Astrocyte (in vitro differentiated cells and primary cell): ENCODE measurements around the gene HS6ST3. TPM values are rescaled to one million over a fixed set of nuclear protein-coding genes. Genes with fewer than 3 reads are reported as not detected.

Experiments used
- DNase-seq: peaks from one replicate; pipeline ENCODE4 v3.0.0-alpha.2; 2010; ENCODE audit warnings: low read depth
- FAIRE-seq: peaks from 2 replicates; lab custom pipeline; 2011; peaks lifted over from hg19 to GRCh38; lab: Jason Lieb, UNC
- H2AFZ ChIP-seq: 2 replicates; pipeline ENCODE4 v1.6.0; 2012; ENCODE audit warnings: low read depth, low read length, inconsistent platforms
- H3K27ac ChIP-seq: 2 replicates; pipeline ENCODE4 v1.5.1; 2011; ENCODE audit warnings: low read depth, low read length, inconsistent platforms
- H3K27me3 ChIP-seq: 2 replicates; pipeline ENCODE4 v1.6.0; 2011; ENCODE audit warnings: low read length, inconsistent platforms; ENCODE audit not compliant: insufficient read depth
- H3K36me3 ChIP-seq: 2 replicates; pipeline ENCODE4 v1.5.1; 2011; ENCODE audit warnings: low read length, inconsistent platforms; ENCODE audit not compliant: insufficient read depth
- H3K4me1 ChIP-seq: 2 replicates; pipeline ENCODE4 v1.5.1; 2011; ENCODE audit warnings: low read length, inconsistent platforms; ENCODE audit not compliant: insufficient read depth
- H3K4me2 ChIP-seq: 2 replicates; pipeline ENCODE4 v1.6.0; 2012; ENCODE audit warnings: low read length, inconsistent platforms
- H3K4me3 ChIP-seq: 2 replicates; pipeline ENCODE4 v1.5.1; 2011; ENCODE audit warnings: low read depth, mild to moderate bottlenecking, low read length, inconsistent platforms; ENCODE audit not compliant: insufficient read depth
- H3K79me2 ChIP-seq: 2 replicates; pipeline ENCODE4 v1.6.0; 2012; ENCODE audit warnings: mild to moderate bottlenecking, low read length, inconsistent platforms; ENCODE audit not compliant: insufficient read depth
- H3K9ac ChIP-seq: 2 replicates; pipeline ENCODE4 v1.6.0; 2012; ENCODE audit warnings: mild to moderate bottlenecking, low read length, inconsistent platforms
- H3K9me3 ChIP-seq: 2 replicates; pipeline ENCODE4 v1.5.1; 2012; ENCODE audit warnings: low read depth, mild to moderate bottlenecking, low read length, inconsistent platforms; ENCODE audit not compliant: insufficient read depth
- H4K20me1 ChIP-seq: 2 replicates; pipeline ENCODE4 v1.6.0; 2012; ENCODE audit warnings: low read length, inconsistent platforms; ENCODE audit not compliant: insufficient read depth
- H3K27ac Mint-ChIP-seq: one replicate; pipeline ENCODE4 v1.8.0; 2021; ENCODE audit warnings: mild to moderate bottlenecking, mixed read lengths; ENCODE audit not compliant: unreplicated experiment
- H3K27me3 Mint-ChIP-seq: one replicate; pipeline ENCODE4 v1.8.0; 2021; ENCODE audit warnings: low read depth, mixed read lengths; ENCODE audit not compliant: unreplicated experiment
- H3K36me3 Mint-ChIP-seq: one replicate; pipeline ENCODE4 v1.8.0; 2021; ENCODE audit warnings: low read depth, mixed read lengths; ENCODE audit not compliant: unreplicated experiment
- H3K4me1 Mint-ChIP-seq: one replicate; pipeline ENCODE4 v1.8.0; 2021; ENCODE audit warnings: low read depth, mixed read lengths; ENCODE audit not compliant: unreplicated experiment
- H3K4me3 Mint-ChIP-seq: one replicate; pipeline ENCODE4 v1.8.0; 2021; ENCODE audit warnings: mild to moderate bottlenecking, moderate library complexity, mixed read lengths; ENCODE audit not compliant: unreplicated experiment
- H3K9me3 Mint-ChIP-seq: one replicate; pipeline ENCODE4 v1.8.0; 2021; ENCODE audit warnings: mild to moderate bottlenecking, mixed read lengths; ENCODE audit not compliant: unreplicated experiment
- EZH2 ChIP-seq: IDR thresholded peaks from 2 replicates; pipeline ENCODE4 v1.6.1; 2012; ENCODE audit warnings: mild to moderate bottlenecking, low read length, inconsistent platforms; ENCODE audit not compliant: insufficient read depth
- total RNA-seq: library from RNA; stranded (reverse); gene quantifications from 2 replicates; pipeline ENCODE4 v1.2.1, GENCODE V29; 2021
- TF ChIP-seq, protein P1 (sequence below): IDR thresholded peaks from 2 replicates; pipeline ENCODE4 v1.5.1; 2011; ENCODE audit warnings: low read depth, mild to moderate bottlenecking, inconsistent platforms, low read length, moderate library complexity; ENCODE audit not compliant: insufficient read depth

HS6ST3 gene
- total RNA-seq, 1 donor from 2014 or later, result 0.07 TPM

DNA sequence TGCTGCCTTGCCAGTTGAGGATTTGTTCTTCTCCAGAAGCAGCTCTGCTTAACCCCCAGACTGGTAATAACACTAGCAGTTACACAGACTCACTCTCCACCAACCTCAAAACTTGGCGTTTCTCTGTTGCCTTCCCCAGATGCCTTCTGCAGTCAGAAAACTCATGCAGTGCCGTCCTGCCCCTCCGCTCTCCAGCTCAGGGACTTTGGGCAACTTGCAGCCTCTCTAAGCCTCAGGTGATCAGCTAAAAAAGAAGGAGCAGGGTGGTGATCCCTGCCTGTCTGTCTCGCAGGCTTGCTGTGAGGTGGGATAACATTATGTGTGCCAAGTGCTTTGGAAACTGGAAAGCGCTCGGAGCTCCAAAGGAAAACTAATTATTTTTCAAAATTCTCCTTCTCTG is 391.6 kb downstream of the HS6ST3 start:
- no peak overlapping the region for H3K4me2 ChIP-seq
- no peaks in the 10 kb centered on the region for H3K9me3 ChIP-seq
- no peaks in the 10 kb centered on the region for H3K36me3 Mint-ChIP-seq
- TF ChIP-seq, protein P1, sequence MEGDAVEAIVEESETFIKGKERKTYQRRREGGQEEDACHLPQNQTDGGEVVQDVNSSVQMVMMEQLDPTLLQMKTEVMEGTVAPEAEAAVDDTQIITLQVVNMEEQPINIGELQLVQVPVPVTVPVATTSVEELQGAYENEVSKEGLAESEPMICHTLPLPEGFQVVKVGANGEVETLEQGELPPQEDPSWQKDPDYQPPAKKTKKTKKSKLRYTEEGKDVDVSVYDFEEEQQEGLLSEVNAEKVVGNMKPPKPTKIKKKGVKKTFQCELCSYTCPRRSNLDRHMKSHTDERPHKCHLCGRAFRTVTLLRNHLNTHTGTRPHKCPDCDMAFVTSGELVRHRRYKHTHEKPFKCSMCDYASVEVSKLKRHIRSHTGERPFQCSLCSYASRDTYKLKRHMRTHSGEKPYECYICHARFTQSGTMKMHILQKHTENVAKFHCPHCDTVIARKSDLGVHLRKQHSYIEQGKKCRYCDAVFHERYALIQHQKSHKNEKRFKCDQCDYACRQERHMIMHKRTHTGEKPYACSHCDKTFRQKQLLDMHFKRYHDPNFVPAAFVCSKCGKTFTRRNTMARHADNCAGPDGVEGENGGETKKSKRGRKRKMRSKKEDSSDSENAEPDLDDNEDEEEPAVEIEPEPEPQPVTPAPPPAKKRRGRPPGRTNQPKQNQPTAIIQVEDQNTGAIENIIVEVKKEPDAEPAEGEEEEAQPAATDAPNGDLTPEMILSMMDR, result no peak
- TF ChIP-seq EZH2, result no peak
- H4K20me1 ChIP-seq, result no peaks in the 10 kb centered on the region
- H3K9me3 Mint-ChIP-seq, result no peaks in the 10 kb centered on the region
- H3K36me3 ChIP-seq, result no peaks in the 10 kb centered on the region
- peaks cover 2% of the 10 kb centered on the region for H3K27me3 Mint-ChIP-seq
- H3K27ac ChIP-seq, result no peak overlapping the region
- DNase-seq (no peak), FAIRE-seq (no peak)
- no peak overlapping the region for H3K27ac Mint-ChIP-seq
- no peaks in the 10 kb centered on the region for H3K27me3 ChIP-seq
- no peak overlapping the region for H3K4me3 ChIP-seq
- H3K4me1 Mint-ChIP-seq, result no peaks in the 10 kb centered on the region
- H3K4me1 ChIP-seq, result no peaks in the 10 kb centered on the region
- H3K79me2 ChIP-seq, result no peaks in the 10 kb centered on the region
- H2AFZ ChIP-seq, result no peak overlapping the region
- no peak overlapping the region for H3K4me3 Mint-ChIP-seq
- no peak overlapping the region for H3K9ac ChIP-seq

DNA sequence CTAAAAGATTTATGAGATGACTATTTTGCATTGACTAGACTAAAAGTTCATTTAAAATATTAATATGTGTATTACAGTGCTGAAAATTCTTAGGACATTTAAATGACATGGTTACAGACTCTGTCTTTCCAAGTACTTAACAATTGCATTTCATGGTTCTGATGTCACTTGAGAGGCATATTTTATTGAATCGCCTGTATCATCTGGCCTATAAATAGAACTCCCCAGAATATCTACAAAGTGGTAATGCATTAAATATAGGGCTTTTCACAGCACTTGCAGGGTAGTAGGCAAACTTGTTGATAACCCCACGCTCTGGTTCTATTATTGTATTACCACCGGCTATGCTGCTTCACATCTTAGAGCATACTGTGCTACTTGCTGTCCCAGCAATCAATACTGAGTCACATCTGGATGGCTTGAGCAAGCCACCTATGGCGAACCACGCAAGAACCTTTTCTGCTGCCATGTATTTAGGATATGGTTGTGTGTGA is 400.6 kb downstream of the HS6ST3 start:
- Histone ChIP-seq H3K4me1 (no peaks in the 10 kb centered on the region), H3K9ac (no peak overlapping the region), H3K79me2 (no peaks in the 10 kb centered on the region), H4K20me1 (no peaks in the 10 kb centered on the region), H3K4me2 (no peak overlapping the region), H3K27ac (no peak overlapping the region), H3K36me3 (no peaks in the 10 kb centered on the region), H3K4me3 (no peak overlapping the region), H3K9me3 (no peaks in the 10 kb centered on the region), H3K27me3 (no peaks in the 10 kb centered on the region), H2AFZ (no peak overlapping the region)
- Mint-ChIP-seq H3K36me3 (no peaks in the 10 kb centered on the region), H3K4me1 (no peaks in the 10 kb centered on the region), H3K4me3 (no peak overlapping the region), H3K27ac (no peak overlapping the region), H3K9me3 (no peaks in the 10 kb centered on the region), H3K27me3 (no peaks in the 10 kb centered on the region)
- TF ChIP-seq, protein P1, result no peak
- no peak for TF ChIP-seq EZH2
- no peak for FAIRE-seq
- DNase-seq, result no peak

DNA sequence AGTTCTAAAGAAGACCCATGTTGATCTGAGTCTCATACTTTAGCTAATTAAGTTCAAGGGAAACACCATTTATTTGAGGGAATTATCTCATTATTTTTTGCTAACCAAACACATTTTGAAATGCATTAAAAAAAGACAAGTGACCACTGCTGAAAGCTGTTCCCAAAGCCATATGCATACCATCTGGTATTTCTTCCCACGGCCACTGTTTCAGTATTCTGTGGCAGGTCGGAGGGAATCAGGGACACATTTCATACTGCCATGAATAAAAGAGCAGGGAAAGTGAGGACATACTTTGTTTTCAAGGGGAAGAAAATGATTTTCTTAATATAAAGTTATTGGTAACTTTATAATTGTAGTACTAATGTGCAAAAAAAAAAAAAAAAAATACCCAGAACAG is 401.2 kb downstream of the HS6ST3 start:
- H3K27ac Mint-ChIP-seq, result no peak overlapping the region
- TF ChIP-seq, protein P1, result no peak
- no peak for TF ChIP-seq EZH2
- Histone ChIP-seq H4K20me1 (no peaks in the 10 kb centered on the region), H3K4me2 (no peak overlapping the region), H2AFZ (no peak overlapping the region), H3K36me3 (no peaks in the 10 kb centered on the region), H3K27ac (no peak overlapping the region), H3K79me2 (no peaks in the 10 kb centered on the region), H3K9ac (no peak overlapping the region), H3K9me3 (no peaks in the 10 kb centered on the region), H3K4me1 (no peaks in the 10 kb centered on the region), H3K27me3 (no peaks in the 10 kb centered on the region), H3K4me3 (no peak overlapping the region)
- no peaks in the 10 kb centered on the region for H3K9me3 Mint-ChIP-seq
- no peaks in the 10 kb centered on the region for H3K27me3 Mint-ChIP-seq
- no peak overlapping the region for H3K4me3 Mint-ChIP-seq
- DNase-seq, result no peak
- no peaks in the 10 kb centered on the region for H3K4me1 Mint-ChIP-seq
- H3K36me3 Mint-ChIP-seq, result no peaks in the 10 kb centered on the region
- no peak for FAIRE-seq
